Pancreas (tissue), 10 donors: ENCODE results near the gene MED15. TPM values are rescaled to one million over a fixed set of nuclear protein-coding genes. Genes with fewer than 3 reads are reported as not detected.
A peak's percentile ranks its signal among the peaks of the same experiment; 100 is the strongest.
"Not testable (repeated sequence)": the region's sequence is repeated elsewhere in the genome, so short reads cannot be mapped to it uniquely, and the experiment has no call there.

Experiments used
- ATAC-seq, 4 donors: fragments of 200-7000 bp; cut with Tn5 transposase; one replicate each; pipeline versions ENCODE4 v1.8.0 to v1.9.1; 2020; ENCODE audit warnings: mild to moderate bottlenecking in 4 of 4, moderate library complexity in 4 of 4
- DNase-seq, 6 donors: peaks; one replicate each; pipeline ENCODE4 v3.0.0-alpha.2; 2020
- FAIRE-seq: peaks from 2 replicates; lab custom pipeline; 2012; peaks lifted over from hg19 to GRCh38; lab: Jason Lieb, UNC
- H3K27ac ChIP-seq, 4 donors: fragments of 200-600 bp; sonication (generic); 1 replicate in 3 of 4; 2 replicates in 1 of 4; pipeline versions ENCODE4 v1.5.0 to v1.8.0; 2020
- H3K27me3 ChIP-seq, 4 donors: fragments of 200-600 bp; one replicate each; pipeline ENCODE4 v1.8.0; 2021
- H3K36me3 ChIP-seq, 3 donors: fragments of 200-600 bp; sonication (generic) in 1 of 3; one replicate each; pipeline versions ENCODE4 v1.5.0 to v1.8.0; 2020 to 2021
- H3K4me1 ChIP-seq, 3 donors: fragments of 200-600 bp; one replicate each; pipeline ENCODE4 v1.8.0; 2021
- H3K4me3 ChIP-seq, 4 donors: fragments of 200-600 bp; sonication (generic) in 2 of 4; one replicate each; pipeline versions ENCODE4 v1.5.0 to v1.8.0; 2020 to 2021
- H3K9me3 ChIP-seq, 4 donors: fragments of 200-600 bp; one replicate each; pipeline ENCODE4 v1.8.0; 2021
- CTCF ChIP-seq, 4 donors: fragments of 200-600 bp; sonication (generic) in 3 of 4; IDR thresholded peaks; one replicate each; pipeline versions ENCODE4 v1.5.0 to v1.8.0; 2021; ENCODE audit warnings: antibody characterized with exemption in 4 of 4
- WGBS, 2 donors: extraction: QIAGEN DNeasy Blood & Tissue Kit; methylation state at CpG; one replicate each; pipeline ENCODE4 v1.1.7; 2013; 5-methylcytosine and 5-hydroxymethylcytosine counted together
- intact Hi-C, 3 donors: fragments of 100-400 bp; cut with DNase I; formaldehyde crosslinking; loops; one replicate each; pipeline versions ENCODE4 v1.11.1 to v1.14.2; 2022
- polyA plus RNA-seq, 2 donors: library from polyadenylated mRNA; stranded (reverse); fragments of 200-250 nt; gene quantifications; one replicate each; pipeline ENCODE4 v1.2.3, GENCODE V29; 2013
- total RNA-seq, 6 donors: library from RNA; stranded (reverse); fragmentation: NEBNext Ultra II Directional in 4 of 6; extraction: Animal tissue kit (Norgen Biotek cat#: 25700) in 4 of 6; gene quantifications; one replicate each; pipeline versions ENCODE4 v1.2.1 to v1.2.4, GENCODE V29; 2021 to 2023
- donor health status: healthy with polysubstance abuse.
- donor health status: DM: no; HTN: no; CAD: no; lungs with moderate emphysema.
- donor health status: DM: no; HTN: no; CAD: no.
- donor health status: control.
- donor health status: control.
- donor health status: Bipolar disorder and iron deficiency.
- donor health status: DM: yes; HTN: yes; CAD: no.
- donor health status: DM: no; HTN: no; CAD: no.
- donor health status: DM: no; HTN: no; CAD: no.
- donor health status: DM: yes; HTN: yes; CAD: no.

The MED15 gene
- total and polyA plus RNA-seq, 8 donors, result 27.1 to 61.7 (median 37.0) TPM

DNA sequence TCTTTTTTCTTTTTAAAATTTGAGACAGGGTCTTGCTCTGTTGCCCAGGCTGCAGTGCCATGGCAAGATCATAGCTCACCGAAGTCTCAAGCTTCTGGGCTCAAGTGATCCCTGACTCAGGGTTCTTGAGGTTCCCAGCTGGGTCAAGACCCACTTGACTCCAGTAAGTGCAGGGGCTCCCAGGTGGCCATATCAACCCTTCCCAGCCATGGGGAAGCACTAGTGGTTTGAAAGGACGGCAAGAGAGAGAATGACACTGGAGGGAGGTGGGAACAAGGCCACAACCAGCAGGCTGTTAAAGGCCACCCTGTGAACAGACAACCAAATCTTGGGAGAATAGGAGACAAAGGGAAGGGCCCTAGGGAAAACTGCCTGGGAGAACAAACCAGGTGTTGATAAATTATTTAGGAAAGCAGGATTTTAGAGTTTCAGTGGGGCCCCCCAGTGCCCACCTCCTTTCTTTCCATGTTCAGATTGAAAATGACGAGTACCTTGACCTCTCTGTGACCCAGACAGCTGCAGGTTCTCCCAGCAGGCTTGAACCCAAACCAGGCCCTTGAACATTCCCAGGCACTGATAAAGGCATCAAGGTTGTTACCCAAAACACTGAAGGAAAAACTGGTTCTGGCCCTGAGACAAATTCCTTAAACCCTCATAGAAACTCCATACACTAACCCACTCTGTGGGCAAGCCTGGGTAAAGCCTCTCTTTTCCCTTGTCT, 40.6 kb upstream of the MED15 start:
- FAIRE-seq (no peak), DNase-seq (peak in 3 of 6 donors; percentile 24 to 36 (median 24)), ATAC-seq (peak in 3 of 4 donors; percentile 33 to 78 (median 66))
- Histone ChIP-seq H3K27ac (no peak overlapping the region), H3K36me3 (peaks cover 0 to 9% (median 0%) of the 10 kb centered on the region in 3 donors), H3K4me3 (no peak overlapping the region), H3K27me3 (no peaks in the 10 kb centered on the region), H3K9me3 (no peaks in the 10 kb centered on the region), H3K4me1 (peaks cover 0 to 8% (median 0%) of the 10 kb centered on the region in 3 donors)
- no peak for TF ChIP-seq CTCF (IDR thresholded peaks at IDR 0.05)
- intact Hi-C loops, result no loop called here
- WGBS, 2 donors, result 55 to 56% methylated on average over 3 of the region's 3 CpGs

DNA sequence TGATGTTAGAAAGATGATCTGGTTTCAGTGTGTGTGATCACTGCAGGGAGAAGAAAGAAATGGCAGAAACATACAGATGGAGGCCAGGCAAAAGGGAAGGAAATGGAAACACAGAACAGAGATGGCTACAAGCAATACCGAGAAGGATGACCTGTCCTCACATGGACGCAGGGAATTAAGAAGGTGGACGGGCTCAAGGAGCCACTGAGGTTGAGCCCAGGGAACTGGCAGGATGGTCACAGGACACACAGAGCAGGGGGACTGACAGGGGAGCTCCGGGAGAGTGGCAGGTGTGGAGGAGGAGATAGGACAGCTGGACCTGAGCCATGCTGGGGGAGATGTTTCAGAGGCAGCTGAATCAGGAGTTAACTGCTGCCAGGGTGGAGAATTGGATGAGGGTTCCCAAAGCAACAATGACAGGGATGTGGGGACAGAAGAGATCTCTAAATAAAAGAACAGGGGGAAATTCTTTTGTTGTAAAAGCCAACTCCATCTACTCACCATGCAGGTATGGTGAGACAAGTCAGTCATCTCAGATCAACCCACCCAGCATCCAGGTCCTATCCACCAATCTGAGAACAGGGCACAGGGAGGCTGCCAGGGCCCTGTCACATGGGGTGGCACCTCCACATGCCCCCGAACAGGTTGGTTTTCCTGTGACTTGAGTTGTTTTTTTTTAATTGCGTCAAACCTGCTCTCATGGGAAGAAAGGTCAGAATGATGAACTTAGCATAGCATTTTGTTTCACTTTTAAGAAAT, 38.1 kb upstream of the MED15 start:
- 64 to 80% methylated on average over 6 of the region's 6 CpGs for WGBS, 2 donors
- intact Hi-C loops, result no loop called here
- DNase-seq (no peak), ATAC-seq (no peak), FAIRE-seq (no peak)
- Histone ChIP-seq H3K4me3 (no peak overlapping the region), H3K27ac (no peak overlapping the region), H3K4me1 (peaks cover 0 to 8% (median 0%) of the 10 kb centered on the region in 3 donors), H3K9me3 (no peaks in the 10 kb centered on the region), H3K36me3 (peaks cover 0 to 6% (median 0%) of the 10 kb centered on the region in 3 donors), H3K27me3 (no peaks in the 10 kb centered on the region)
- no peak for TF ChIP-seq CTCF (IDR thresholded peaks at IDR 0.05)

GRCh38 chr22:20470525-20470924, 36.9 kb upstream of the MED15 start:
- H3K27ac ChIP-seq, FAIRE-seq, H3K4me1 ChIP-seq, H3K9me3 ChIP-seq, DNase-seq, H3K4me3 ChIP-seq, ATAC-seq, H3K36me3 ChIP-seq, H3K27me3 ChIP-seq, intact Hi-C loops: not testable (repeated sequence)
- 97 to 99% methylated on average over 2 of the region's 2 CpGs for WGBS, 2 donors

- FAIRE-seq, result no peak
These were observed 36.1 kb upstream of the MED15 start for GRCh38 chr22:20471126-20471833.

More at GRCh38 chr22:20471126-20471833, 36.1 kb upstream of the MED15 start:
- Histone ChIP-seq H3K4me1 (peaks cover 0 to 8% (median 0%) of the 10 kb centered on the region in 3 donors), H3K9me3 (no peaks in the 10 kb centered on the region), H3K27ac (no peak overlapping the region), H3K4me3 (no peak overlapping the region), H3K36me3 (no peaks in the 10 kb centered on the region), H3K27me3 (no peaks in the 10 kb centered on the region)
- ATAC-seq (no peak), DNase-seq (no peak)
- TF ChIP-seq CTCF (IDR thresholded peaks at IDR 0.05), result no peak
- intact Hi-C loops, result no loop called here
- 95 to 98% methylated on average over 9 of the region's 9 CpGs for WGBS, 2 donors
